Spleen (tissue), 11 donors: ENCODE results near the gene HS2ST1. TPM values are rescaled to one million over a fixed set of nuclear protein-coding genes. Genes with fewer than 3 reads are reported as not detected.
"Not testable (repeated sequence)": the region's sequence is repeated elsewhere in the genome, so short reads cannot be mapped to it uniquely, and the experiment has no call there.

ENCODE experiments used
- DNase-seq: peaks from one replicate; pipeline ENCODE4 v3.0.0-alpha.2; 2020
- H3K27ac ChIP-seq, 8 donors: fragments of 200-600 bp; sonication (generic) in 7 of 8; 1 replicate in 4 of 8; 2 replicates in 4 of 8; pipeline versions ENCODE4 v1.5.0 to v1.8.0; 2016 to 2021; ENCODE audit warnings: inconsistent platforms in 4 of 8, mild to moderate bottlenecking in 4 of 8, moderate library complexity in 1 of 8
- H3K27me3 ChIP-seq, 7 donors: fragments of 200-600 bp; sonication (generic) in 6 of 7; replicated peaks in 1 of 7; 1 replicate in 4 of 7; 2 replicates in 3 of 7; pipeline versions ENCODE4 v1.5.0 to v1.8.0; 2016 to 2021; ENCODE audit warnings: inconsistent platforms in 3 of 7, mild to moderate bottlenecking in 1 of 7
- H3K36me3 ChIP-seq, 6 donors: fragments of 200-600 bp; sonication (generic) in 5 of 6; 1 replicate in 4 of 6; 2 replicates in 2 of 6; pipeline versions ENCODE4 v1.5.0 to v1.8.0; 2016 to 2021; ENCODE audit warnings: inconsistent platforms in 2 of 6
- H3K4me1 ChIP-seq, 6 donors: fragments of 200-600 bp; sonication (generic) in 5 of 6; 1 replicate in 3 of 6; 2 replicates in 3 of 6; pipeline versions ENCODE4 v1.5.0 to v1.8.0; 2016 to 2021; ENCODE audit warnings: inconsistent platforms in 3 of 6
- H3K4me3 ChIP-seq, 8 donors: fragments of 200-600 bp; sonication (generic) in 7 of 8; 1 replicate in 4 of 8; 2 replicates in 4 of 8; pipeline versions ENCODE4 v1.5.0 to v1.8.0; 2016 to 2021; ENCODE audit warnings: inconsistent platforms in 4 of 8, mild to moderate bottlenecking in 4 of 8, moderate library complexity in 2 of 8
- H3K9me3 ChIP-seq, 8 donors: fragments of 200-600 bp; sonication (generic) in 7 of 8; 1 replicate in 4 of 8; 2 replicates in 4 of 8; pipeline versions ENCODE4 v1.5.0 to v1.8.0; 2016 to 2021; ENCODE audit warnings: inconsistent platforms in 4 of 8
- CTCF ChIP-seq, 11 experiments: fragments of 200-600 bp in 7 of 11; fragments of 450-650 bp in 4 of 11; sonication (generic) in 4 of 11; IDR thresholded peaks in 8 of 11; conservative IDR thresholded peaks in 3 of 11; 1 replicate in 7 of 11; 2 replicates in 4 of 11; pipeline versions ENCODE4 v1.4.0 to v1.8.0; 2016 to 2021; ENCODE audit warnings: antibody characterized with exemption in 11 of 11, inconsistent platforms in 4 of 11, mild to moderate bottlenecking in 1 of 11
- POLR2A ChIP-seq, 3 donors: fragments of 450-650 bp; IDR thresholded peaks; one replicate each; pipeline ENCODE4 v1.5.1; 2017; ENCODE audit warnings: antibody characterized with exemption in 3 of 3, mild to moderate bottlenecking in 1 of 3
- POLR2AphosphoS5 ChIP-seq, 3 donors: sonication (generic); formaldehyde crosslinking; IDR thresholded peaks; one replicate each; pipeline ENCODE4 v1.5.1; 2017; ENCODE audit warnings: antibody characterized with exemption in 3 of 3
- WGBS, 5 donors: extraction: QIAGEN DNeasy Blood & Tissue Kit in 3 of 5; methylation state at CpG; one replicate each; pipeline versions ENCODE4 v1.1.5 to v1.1.7; 2013 to 2018; 5-methylcytosine and 5-hydroxymethylcytosine counted together
- intact Hi-C: fragments of 100-400 bp; cut with DNase I; formaldehyde crosslinking; loops from one replicate; pipeline ENCODE4 v1.15.0; 2023; ENCODE audit warnings: low total_unique reads
- polyA plus RNA-seq, 3 donors: library from polyadenylated mRNA; stranded (reverse); fragments of 200-250 nt; gene quantifications; one replicate each; pipeline ENCODE4 v1.2.1, GENCODE V29; 2013
- total RNA-seq, 7 donors: library from RNA; depleted of rRNA in 3 of 7; stranded (reverse); fragments of >200 nt in 3 of 7; fragmentation: NEBNext Ultra II Directional in 4 of 7; extraction: Animal tissue kit (Norgen Biotek cat#: 25700) in 4 of 7; gene quantifications; one replicate each; pipeline versions ENCODE4 v1.1.0 to v1.2.1, GENCODE V29; 2016 to 2021
- donor health status: healthy with polysubstance abuse.
- donor health status: DM: no; HTN: no; CAD: no; lungs with moderate emphysema.
- donor health status: DM: no; HTN: no; CAD: no.
- donor health status: Bipolar disorder and iron deficiency.
- donor health status: healthy.
- donor health status: DM: no; HTN: no; CAD: no.
- donor health status: DM: yes; HTN: yes; CAD: no.

Gene HS2ST1
- total and polyA plus RNA-seq, 10 donors, result 4.6 to 32.9 (median 22.3) TPM

GRCh38 chr1:86955678-86956077, 41.2 kb downstream of the HS2ST1 start:
- Histone ChIP-seq H3K27me3 (no peaks in the 10 kb centered on the region), H3K27ac (no peak overlapping the region), H3K36me3 (no peaks in the 10 kb centered on the region), H3K4me1 (peaks cover 0 to 36% (median 12%) of the 10 kb centered on the region in 6 donors), H3K4me3 (no peak overlapping the region), H3K9me3 (no peaks in the 10 kb centered on the region)
- no peak for DNase-seq
- TF ChIP-seq POLR2AphosphoS5 (IDR thresholded peaks at IDR 0.05) (no peak), POLR2A (IDR thresholded peaks at IDR 0.05) (no peak), CTCF (IDR thresholded peaks at IDR 0.05 in 8 of 11, conservative IDR thresholded peaks at IDR 0.05 in 3 of 11) (no peak)
- intact Hi-C loops, result no loop called here
- WGBS, 5 donors, result 77 to 83% (median 79%) methylated on average over 3 of the region's 3 CpGs

DNA sequence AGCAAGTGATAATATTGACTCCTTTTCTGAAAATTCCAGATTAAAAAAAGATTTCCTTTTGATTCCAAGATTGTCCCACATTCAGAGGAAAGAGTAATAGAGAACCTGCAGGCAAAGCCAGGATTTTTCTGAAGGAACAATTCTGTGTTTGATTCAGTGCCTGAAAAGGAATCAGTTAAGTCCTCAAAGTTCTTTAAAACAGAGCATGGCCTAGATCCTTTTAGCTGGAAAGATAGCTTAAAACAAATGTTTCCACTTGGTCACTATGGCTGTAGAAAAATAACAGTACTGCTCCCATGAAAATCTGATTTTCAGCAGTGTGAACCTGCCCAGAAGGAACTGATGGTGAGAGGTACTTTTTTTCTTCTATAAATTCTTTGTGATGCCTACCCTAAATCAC, 41.8 kb downstream of the HS2ST1 start:
- H3K27me3 ChIP-seq, result no peaks in the 10 kb centered on the region
- DNase-seq, result no peak
- peaks cover 0 to 32% (median 8%) of the 10 kb centered on the region in 6 donors for H3K4me1 ChIP-seq
- intact Hi-C loops, result no loop called here
- no peak overlapping the region for H3K4me3 ChIP-seq
- H3K27ac ChIP-seq, result no peak overlapping the region
- no peak for TF ChIP-seq POLR2A (IDR thresholded peaks at IDR 0.05)
- no peak for TF ChIP-seq CTCF (IDR thresholded peaks at IDR 0.05 in 8 of 11, conservative IDR thresholded peaks at IDR 0.05 in 3 of 11)
- no peak for TF ChIP-seq POLR2AphosphoS5 (IDR thresholded peaks at IDR 0.05)
- H3K36me3 ChIP-seq, result no peaks in the 10 kb centered on the region
- H3K9me3 ChIP-seq, result no peaks in the 10 kb centered on the region

DNA sequence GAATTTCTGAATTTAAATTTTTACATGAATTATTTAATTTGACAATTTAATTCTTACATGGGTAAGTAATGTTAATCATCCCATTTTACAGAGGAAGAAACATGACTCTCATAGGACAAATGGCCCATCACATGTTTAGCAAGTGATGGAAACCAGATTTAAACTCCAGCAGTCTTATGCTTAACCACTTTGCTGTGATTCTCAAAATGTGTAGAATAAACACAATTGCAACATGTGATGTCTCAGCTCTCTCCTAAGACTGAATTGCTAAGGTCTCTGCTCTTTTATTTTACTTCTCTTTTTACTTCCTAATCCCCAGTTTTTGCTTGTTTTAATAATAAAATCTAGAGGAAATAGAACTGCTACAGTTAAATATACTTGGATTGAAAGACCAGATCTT, 42.8 kb downstream of the HS2ST1 start:
- TF ChIP-seq POLR2A (IDR thresholded peaks at IDR 0.05) (no peak), CTCF (IDR thresholded peaks at IDR 0.05 in 8 of 11, conservative IDR thresholded peaks at IDR 0.05 in 3 of 11) (no peak), POLR2AphosphoS5 (IDR thresholded peaks at IDR 0.05) (no peak)
- Histone ChIP-seq H3K27ac (no peak overlapping the region), H3K4me1 (peaks cover 0 to 23% (median 5%) of the 10 kb centered on the region in 6 donors), H3K36me3 (no peaks in the 10 kb centered on the region), H3K4me3 (no peak overlapping the region), H3K9me3 (no peaks in the 10 kb centered on the region), H3K27me3 (no peaks in the 10 kb centered on the region)
- DNase-seq, result no peak
- intact Hi-C loops, result no loop called here

DNA sequence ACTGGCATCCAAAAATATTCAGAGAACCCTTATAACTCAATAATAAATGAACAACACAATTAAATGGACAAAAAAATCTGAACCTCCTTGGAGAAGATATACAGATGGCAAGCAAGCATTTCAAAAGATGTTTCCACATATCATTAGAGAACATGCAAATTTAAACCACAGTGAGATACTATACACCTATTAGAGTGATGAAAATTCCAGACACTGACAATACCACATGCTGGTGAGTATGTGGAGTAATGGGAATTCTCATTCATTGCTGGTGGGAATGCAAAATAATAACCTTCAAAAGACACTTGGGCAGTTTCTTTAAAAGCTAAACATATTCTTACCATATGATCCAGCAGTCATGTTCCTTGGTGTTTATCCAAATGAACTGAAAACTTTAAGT, 46.1 kb downstream of the HS2ST1 start:
- no peaks in the 10 kb centered on the region for H3K36me3 ChIP-seq
- H3K4me1 ChIP-seq, result peaks cover 0 to 15% (median 4%) of the 10 kb centered on the region in 6 donors
- intact Hi-C loops, result loop anchor here (10.0 kb wide), 1 partner anchor 126 kb away; no protein-coding TSS in a partner anchor
- TF ChIP-seq POLR2A (IDR thresholded peaks at IDR 0.05) (no peak), POLR2AphosphoS5 (IDR thresholded peaks at IDR 0.05) (no peak), CTCF (IDR thresholded peaks at IDR 0.05 in 8 of 11, conservative IDR thresholded peaks at IDR 0.05 in 3 of 11) (no peak)
- no peak overlapping the region for H3K4me3 ChIP-seq
- H3K27ac ChIP-seq, result no peak overlapping the region
- H3K9me3 ChIP-seq, result no peaks in the 10 kb centered on the region
- DNase-seq, result no peak
- H3K27me3 ChIP-seq, result no peaks in the 10 kb centered on the region

DNA sequence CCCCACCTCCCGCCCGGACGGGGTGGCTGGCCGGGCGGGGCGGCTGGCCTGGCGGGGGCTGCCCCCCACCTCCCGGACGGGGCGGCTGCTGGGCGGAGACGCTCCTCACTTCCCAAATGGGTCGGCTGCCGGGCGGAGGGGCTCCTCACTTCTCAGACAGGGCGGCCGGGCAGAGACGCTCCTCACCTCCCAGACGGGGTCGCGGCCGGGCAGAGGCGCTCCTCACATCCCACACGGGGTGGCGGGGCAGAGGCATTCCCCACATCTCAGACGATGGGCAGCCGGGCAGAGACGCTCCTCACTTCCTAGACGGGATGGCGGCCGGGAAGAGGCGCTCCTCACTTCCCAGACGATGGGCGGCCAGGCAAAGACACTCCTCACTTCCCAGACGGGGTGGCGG, 49.4 kb downstream of the HS2ST1 start:
- not testable (repeated sequence) for H3K27ac ChIP-seq, H3K27me3 ChIP-seq, DNase-seq, H3K9me3 ChIP-seq, H3K36me3 ChIP-seq, H3K4me3 ChIP-seq
- intact Hi-C loops, result loop anchor here (10.0 kb wide), 1 partner anchor 129 kb away; no protein-coding TSS in a partner anchor
- 90 to 100% (median 96%) methylated on average over 8 to 36 of the region's 36 CpGs for WGBS, 5 donors
- peaks cover 0 to 16% (median 6%) of the 10 kb centered on the region in 6 donors for H3K4me1 ChIP-seq
